Astrocyte of the cerebellum (primary cell): ENCODE measurements around the gene SORL1.

ENCODE experiments used
- DNase-seq: peaks from one replicate; pipeline ENCODE4 v3.0.0-alpha.2; 2011; ENCODE audit warnings: low read depth
- H3K4me3 ChIP-seq: 2 replicates; pipeline ENCODE4 v1.5.1; 2011; ENCODE audit warnings: mild to moderate bottlenecking, low read depth, low read length, moderate library complexity
- CTCF ChIP-seq: IDR thresholded peaks from 2 replicates; pipeline ENCODE4 v1.5.1; 2012; ENCODE audit warnings: low read length, low read depth, moderate library complexity, mild to moderate bottlenecking; ENCODE audit errors: missing control alignments
- in situ Hi-C: cut with HindIII; loops from 2 replicates; pipeline ENCODE4 v1.10.0; 2017; ENCODE audit warnings: low sequenced_read_pairs

SORL1 gene

GRCh38 chr11:121472312-121472711 lies 20.2 kb downstream of the SORL1 start:
- TF ChIP-seq CTCF: no peak
- H3K4me3 ChIP-seq: no peak overlapping the region
- in situ Hi-C loops: no loop called here
- no peak for DNase-seq

- no peak for DNase-seq
- no peak for TF ChIP-seq CTCF
- in situ Hi-C loops: no loop called here
- no peak overlapping the region for H3K4me3 ChIP-seq
Measured at GRCh38 chr11:121473064-121473777, 21.1 kb downstream of the SORL1 start.

GRCh38 chr11:121474680-121475079 lies 22.6 kb downstream of the SORL1 start:
- DNase-seq: no peak
- in situ Hi-C loops: no loop called here
- H3K4me3 ChIP-seq: no peak overlapping the region
- no peak for TF ChIP-seq CTCF

- no peak for DNase-seq
Measured at GRCh38 chr11:121476379-121477032, 24.4 kb downstream of the SORL1 start.

GRCh38 chr11:121478226-121478894 lies 26.2 kb downstream of the SORL1 start:
- H3K4me3 ChIP-seq: no peak overlapping the region
- no peak for DNase-seq
- no peak for TF ChIP-seq CTCF
- in situ Hi-C loops: no loop called here

More at GRCh38 chr11:121476379-121477032, 24.4 kb downstream of the SORL1 start:
- no peak overlapping the region for H3K4me3 ChIP-seq
- in situ Hi-C loops: no loop called here
- no peak for TF ChIP-seq CTCF

- H3K4me3 ChIP-seq: no peak overlapping the region
- DNase-seq: no peak
- TF ChIP-seq CTCF: no peak
- in situ Hi-C loops: no loop called here
Measured at GRCh38 chr11:121478895-121479697, 27.0 kb downstream of the SORL1 start.
